Prostate gland (tissue), 2 donors: Measurements from ENCODE around the gene LTA4H. TPM values are rescaled to one million over a fixed set of nuclear protein-coding genes. Genes with fewer than 3 reads are reported as not detected.
A peak's percentile ranks its signal among the peaks of the same experiment; 100 is the strongest.

Source experiments
- DNase-seq: peaks from one replicate; pipeline ENCODE4 v3.0.0-alpha.2; 2019; ENCODE audit warnings: low spot score
- H3K27ac ChIP-seq, 2 donors: fragments of 200-600 bp; sonication (generic); 2 replicates each; pipeline ENCODE4 v1.5.1; 2017 to 2019
- H3K27me3 ChIP-seq: fragments of 200-600 bp; sonication (generic); replicated peaks from 2 replicates; pipeline ENCODE4 v1.5.1; 2019; ENCODE audit not compliant: insufficient read depth
- H3K36me3 ChIP-seq, 2 donors: fragments of 200-600 bp; sonication (generic); 1 replicate in 1 of 2; 2 replicates in 1 of 2; pipeline versions ENCODE4 v1.5.1 to v1.8.1; 2017 to 2019
- H3K4me1 ChIP-seq: fragments of 200-600 bp; sonication (generic); replicated peaks from 2 replicates; pipeline ENCODE4 v1.5.1; 2019
- H3K4me3 ChIP-seq, 2 donors: fragments of 200-600 bp; sonication (generic); 2 replicates each; pipeline ENCODE4 v1.5.1; 2017 to 2019
- H3K9me3 ChIP-seq: fragments of 200-600 bp; sonication (generic); 2 replicates; pipeline ENCODE4 v1.5.1; 2017
- POLR2A ChIP-seq: fragments of 450-650 bp; IDR thresholded peaks from one replicate; pipeline ENCODE4 v1.6.1; 2016; ENCODE audit warnings: antibody characterized with exemption, mild to moderate bottlenecking
- POLR2AphosphoS5 ChIP-seq: sonication (generic); formaldehyde crosslinking; IDR thresholded peaks from one replicate; pipeline ENCODE4 v1.6.1; 2017; ENCODE audit warnings: antibody characterized with exemption
- WGBS: methylation state at CpG from one replicate; pipeline ENCODE4 v1.1.5; 2018; 5-methylcytosine and 5-hydroxymethylcytosine counted together
- intact Hi-C: fragments of 100-400 bp; cut with DNase I; formaldehyde crosslinking; loops from one replicate; pipeline ENCODE4 v1.14.2; 2022
- total RNA-seq, 2 donors: library from RNA; depleted of rRNA; stranded (reverse); fragments of >200 nt; gene quantifications; one replicate each; pipeline ENCODE4 v1.1.0, GENCODE V29; 2016
- TF ChIP-seq, protein P1 (sequence below), 4 experiments: fragments of 200-600 bp in 2 of 4; fragments of 450-650 bp in 2 of 4; sonication (generic) in 2 of 4; IDR thresholded peaks; 1 replicate in 3 of 4; 2 replicates in 1 of 4; pipeline ENCODE4 v1.5.1; 2016 to 2019; ENCODE audit warnings: antibody characterized with exemption in 4 of 4, mild to moderate bottlenecking in 2 of 4, moderate library complexity in 2 of 4

LTA4H gene
- total RNA-seq = 10 to 100 TPM; 50.3 to 67.7 TPM

- Histone ChIP-seq H3K9me3 (no peaks in the 10 kb centered on the region), H3K4me1 (no peaks in the 10 kb centered on the region), H3K27ac (peak within 1 kb of the TSS; percentile 83 to 85), H3K36me3 (no peaks in the 10 kb centered on the region), H3K27me3 (no peaks in the 10 kb centered on the region), H3K4me3 (peak within 1 kb of the TSS; percentile 70 to 72)
- DNase-seq = peak; percentile 98
- WGBS = under 1% methylated on average over 54 of the region's 55 CpGs
- intact Hi-C loops = no loop called here
- TF ChIP-seq, protein P1, sequence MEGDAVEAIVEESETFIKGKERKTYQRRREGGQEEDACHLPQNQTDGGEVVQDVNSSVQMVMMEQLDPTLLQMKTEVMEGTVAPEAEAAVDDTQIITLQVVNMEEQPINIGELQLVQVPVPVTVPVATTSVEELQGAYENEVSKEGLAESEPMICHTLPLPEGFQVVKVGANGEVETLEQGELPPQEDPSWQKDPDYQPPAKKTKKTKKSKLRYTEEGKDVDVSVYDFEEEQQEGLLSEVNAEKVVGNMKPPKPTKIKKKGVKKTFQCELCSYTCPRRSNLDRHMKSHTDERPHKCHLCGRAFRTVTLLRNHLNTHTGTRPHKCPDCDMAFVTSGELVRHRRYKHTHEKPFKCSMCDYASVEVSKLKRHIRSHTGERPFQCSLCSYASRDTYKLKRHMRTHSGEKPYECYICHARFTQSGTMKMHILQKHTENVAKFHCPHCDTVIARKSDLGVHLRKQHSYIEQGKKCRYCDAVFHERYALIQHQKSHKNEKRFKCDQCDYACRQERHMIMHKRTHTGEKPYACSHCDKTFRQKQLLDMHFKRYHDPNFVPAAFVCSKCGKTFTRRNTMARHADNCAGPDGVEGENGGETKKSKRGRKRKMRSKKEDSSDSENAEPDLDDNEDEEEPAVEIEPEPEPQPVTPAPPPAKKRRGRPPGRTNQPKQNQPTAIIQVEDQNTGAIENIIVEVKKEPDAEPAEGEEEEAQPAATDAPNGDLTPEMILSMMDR (IDR thresholded peaks at IDR 0.05) = no peak
- TF ChIP-seq POLR2AphosphoS5 (peak; percentile 96), POLR2A (peak; percentile 90)
Observed at GRCh38 chr12:96035283-96036236, at the start of gene LTA4H. TSS of gene LTA4H (minus strand) at chr12:96035587. CDS start at chr12:96035519, 68 bp downstream.

- Histone ChIP-seq H3K27ac (no peak overlapping the region), H3K36me3 (no peaks in the 10 kb centered on the region), H3K9me3 (no peaks in the 10 kb centered on the region), H3K27me3 (no peaks in the 10 kb centered on the region), H3K4me3 (no peak overlapping the region), H3K4me1 (no peaks in the 10 kb centered on the region)
- no peak for TF ChIP-seq POLR2AphosphoS5
- DNase-seq = no peak
- WGBS = 91% methylated on average over 2 of the region's 2 CpGs
- intact Hi-C loops = no loop called here
Observed at GRCh38 chr12:96084624-96085023, 49.2 kb upstream of the LTA4H start.

GRCh38 chr12:96083020-96083719, 47.8 kb upstream of the LTA4H start:
- 92% methylated on average over 9 of the region's 9 CpGs for WGBS
- TF ChIP-seq, protein P1 (IDR thresholded peaks at IDR 0.05) = no peak
- TF ChIP-seq POLR2A (no peak), POLR2AphosphoS5 (no peak)
- no peak overlapping the region for H3K4me3 ChIP-seq

GRCh38 chr12:96081596-96081995, 46.2 kb upstream of the LTA4H start:
- Histone ChIP-seq H3K27ac (no peak overlapping the region), H3K4me3 (no peak overlapping the region), H3K9me3 (no peaks in the 10 kb centered on the region), H3K36me3 (no peaks in the 10 kb centered on the region), H3K4me1 (no peaks in the 10 kb centered on the region), H3K27me3 (no peaks in the 10 kb centered on the region)
- intact Hi-C loops = no loop called here
- TF ChIP-seq POLR2A (no peak), POLR2AphosphoS5 (no peak)
- TF ChIP-seq, protein P1 (IDR thresholded peaks at IDR 0.05) = no peak
- no peak for DNase-seq
- 96% methylated on average over 3 of the region's 3 CpGs for WGBS

More at GRCh38 chr12:96083020-96083719, 47.8 kb upstream of the LTA4H start:
- no peak for DNase-seq
- no peaks in the 10 kb centered on the region for H3K4me1 ChIP-seq
- H3K27ac ChIP-seq = no peak overlapping the region
- H3K36me3 ChIP-seq = no peaks in the 10 kb centered on the region
- intact Hi-C loops = no loop called here
- no peaks in the 10 kb centered on the region for H3K27me3 ChIP-seq
- H3K9me3 ChIP-seq = no peaks in the 10 kb centered on the region
